MCF 10A (cell line): ENCODE measurements around the gene DCLK2. TPM values are rescaled to one million over a fixed set of nuclear protein-coding genes. Genes with fewer than 3 reads are reported as not detected.

ENCODE experiments used
- BruUV-seq: library from RNA; stranded (reverse); fragments of 400-500 nt; replicated peaks from 2 replicates; lab custom pipeline; 2021; lab: Mats Ljungman, UMichigan
- CTCF ChIA-PET: fragments of 300-600 bp; sonication (Branson Sonifier 250); formaldehyde crosslinking; extraction: SDS; loops from one replicate; lab custom pipeline; 2021; ENCODE audit warnings: antibody characterized with exemption, inconsistent platforms; lab: Yijun Ruan, JAX
- POLR2A ChIA-PET: fragments of 300-600, 350-650 bp; sonication (Branson Sonifier 250); formaldehyde crosslinking; extraction: SDS; loops from one replicate; lab custom pipeline; 2020; ENCODE audit warnings: antibody characterized with exemption, inconsistent platforms; lab: Yijun Ruan, JAX
- DNase-seq: peaks from one replicate; pipeline ENCODE4 v3.0.0-alpha.2; 2018; ENCODE audit not compliant: unreplicated experiment
- H3K27ac Mint-ChIP-seq: one replicate; pipeline ENCODE4 v1.8.0; 2022; ENCODE audit warnings: mild to moderate bottlenecking, low read depth, mixed read lengths; ENCODE audit not compliant: unreplicated experiment
- H3K27me3 Mint-ChIP-seq: one replicate; pipeline ENCODE4 v1.8.0; 2022; ENCODE audit warnings: mixed read lengths; ENCODE audit not compliant: insufficient read depth, unreplicated experiment
- H3K36me3 Mint-ChIP-seq: one replicate; pipeline ENCODE4 v1.8.0; 2022; ENCODE audit warnings: mild to moderate bottlenecking, moderate library complexity, mixed read lengths; ENCODE audit not compliant: insufficient read depth, unreplicated experiment
- H3K4me1 Mint-ChIP-seq: one replicate; pipeline ENCODE4 v1.8.0; 2022; ENCODE audit warnings: mixed read lengths; ENCODE audit not compliant: insufficient read depth, unreplicated experiment
- H3K4me3 Mint-ChIP-seq: one replicate; pipeline ENCODE4 v1.8.0; 2022; ENCODE audit warnings: mild to moderate bottlenecking, moderate library complexity, mixed read lengths; ENCODE audit not compliant: unreplicated experiment
- H3K9me3 Mint-ChIP-seq: one replicate; pipeline ENCODE4 v1.8.0; 2022; ENCODE audit warnings: mixed read lengths; ENCODE audit not compliant: unreplicated experiment
- intact Hi-C: fragments of 100-400 bp; cut with micrococcal nuclease; formaldehyde crosslinking; loops from 2 replicates; pipeline ENCODE4 v1.14.1; 2022
- total RNA-seq: library from RNA; stranded (reverse); gene quantifications from 2 replicates; pipeline ENCODE4 v1.2.3, GENCODE V29; 2022
- TF ChIP-seq, protein P1 (sequence below): fragments of 200-600 bp; IDR thresholded peaks from one replicate; pipeline ENCODE4 v1.8.0; 2022; ENCODE audit warnings: antibody characterized with exemption, mild to moderate bottlenecking; ENCODE audit not compliant: unreplicated experiment

DCLK2 gene
- total RNA-seq, 1 experiment from 2014 or later, result 1.2 TPM

DNA sequence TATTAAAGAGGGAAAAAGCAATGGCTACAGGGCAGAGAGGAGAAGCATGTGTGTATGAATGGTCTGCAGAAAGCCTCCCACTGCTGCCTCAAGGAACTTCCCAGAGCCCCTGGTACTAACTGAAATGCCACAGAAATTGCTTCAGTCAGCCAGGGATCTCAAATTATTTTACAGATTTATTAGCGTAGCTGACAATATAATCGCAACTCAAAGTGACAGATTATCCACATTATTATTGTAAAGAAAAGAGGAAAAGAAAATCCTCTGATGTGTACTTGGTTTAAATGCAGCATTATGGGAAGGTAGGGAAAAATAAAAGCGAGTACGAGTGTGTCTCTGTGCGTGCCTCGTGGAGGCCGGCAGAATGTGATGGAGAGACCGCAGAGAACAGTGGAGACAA lies 202.7 kb downstream of the DCLK2 start:
- BruUV-seq, result no TSS peak
- H3K36me3 Mint-ChIP-seq, result peaks cover 36% of the 10 kb centered on the region
- ChIA-PET CTCF (interaction anchor here (0.6 to 2.0 kb wide), 6 partner anchors 30 to 586 kb away, joined by 3 to 8 read pairs (median 4); no protein-coding TSS in a partner anchor), POLR2A (interaction anchor here (0.8 to 1.8 kb wide), 3 partner anchors 15 to 213 kb away, joined by 3 to 7 read pairs (median 3); no protein-coding TSS in a partner anchor)
- no peaks in the 10 kb centered on the region for H3K27me3 Mint-ChIP-seq
- peaks cover 15% of the 10 kb centered on the region for H3K4me1 Mint-ChIP-seq
- DNase-seq, result no peak
- H3K27ac Mint-ChIP-seq, result peak overlapping the region; percentile 95
- intact Hi-C loops, result no loop called here
- TF ChIP-seq, protein P1, sequence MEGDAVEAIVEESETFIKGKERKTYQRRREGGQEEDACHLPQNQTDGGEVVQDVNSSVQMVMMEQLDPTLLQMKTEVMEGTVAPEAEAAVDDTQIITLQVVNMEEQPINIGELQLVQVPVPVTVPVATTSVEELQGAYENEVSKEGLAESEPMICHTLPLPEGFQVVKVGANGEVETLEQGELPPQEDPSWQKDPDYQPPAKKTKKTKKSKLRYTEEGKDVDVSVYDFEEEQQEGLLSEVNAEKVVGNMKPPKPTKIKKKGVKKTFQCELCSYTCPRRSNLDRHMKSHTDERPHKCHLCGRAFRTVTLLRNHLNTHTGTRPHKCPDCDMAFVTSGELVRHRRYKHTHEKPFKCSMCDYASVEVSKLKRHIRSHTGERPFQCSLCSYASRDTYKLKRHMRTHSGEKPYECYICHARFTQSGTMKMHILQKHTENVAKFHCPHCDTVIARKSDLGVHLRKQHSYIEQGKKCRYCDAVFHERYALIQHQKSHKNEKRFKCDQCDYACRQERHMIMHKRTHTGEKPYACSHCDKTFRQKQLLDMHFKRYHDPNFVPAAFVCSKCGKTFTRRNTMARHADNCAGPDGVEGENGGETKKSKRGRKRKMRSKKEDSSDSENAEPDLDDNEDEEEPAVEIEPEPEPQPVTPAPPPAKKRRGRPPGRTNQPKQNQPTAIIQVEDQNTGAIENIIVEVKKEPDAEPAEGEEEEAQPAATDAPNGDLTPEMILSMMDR, result no peak
- H3K9me3 Mint-ChIP-seq, result no peaks in the 10 kb centered on the region
- H3K4me3 Mint-ChIP-seq, result no peak overlapping the region

DNA sequence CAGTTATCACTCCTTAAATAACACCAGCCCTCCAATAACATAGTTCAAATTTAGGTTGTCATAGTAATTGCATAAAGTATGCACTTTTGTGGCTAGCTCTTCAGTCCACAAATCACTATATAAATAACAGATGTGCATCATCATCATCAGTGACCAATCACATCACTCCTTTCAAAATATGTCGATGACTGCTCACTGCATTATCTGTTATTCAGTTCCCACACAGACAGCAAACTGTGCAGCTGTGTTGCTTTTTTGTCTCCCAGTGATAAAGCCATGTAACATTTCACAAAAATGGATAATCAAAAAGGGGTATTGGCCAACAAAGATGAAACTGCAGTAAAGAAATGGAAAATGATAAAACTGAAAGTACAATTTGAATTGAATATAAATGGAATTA lies 205.4 kb downstream of the DCLK2 start:
- TF ChIP-seq, protein P1, result no peak
- no TSS peak for BruUV-seq
- H3K36me3 Mint-ChIP-seq, result peaks cover 20% of the 10 kb centered on the region
- no peak overlapping the region for H3K27ac Mint-ChIP-seq
- H3K9me3 Mint-ChIP-seq, result no peaks in the 10 kb centered on the region
- DNase-seq, result peak; percentile 30
- ChIA-PET CTCF (interaction anchor here (0.6 to 1.4 kb wide), 4 partner anchors 12 to 706 kb away, joined by 3 to 4 read pairs (median 3); no protein-coding TSS in a partner anchor), POLR2A (interaction anchor here (1.3 kb wide), 1 partner anchor 26 kb away, joined by 3 read pairs; no protein-coding TSS in a partner anchor)
- H3K4me1 Mint-ChIP-seq, result peaks cover 15% of the 10 kb centered on the region
- no peak overlapping the region for H3K4me3 Mint-ChIP-seq
- intact Hi-C loops, result no loop called here
- H3K27me3 Mint-ChIP-seq, result no peaks in the 10 kb centered on the region

DNA sequence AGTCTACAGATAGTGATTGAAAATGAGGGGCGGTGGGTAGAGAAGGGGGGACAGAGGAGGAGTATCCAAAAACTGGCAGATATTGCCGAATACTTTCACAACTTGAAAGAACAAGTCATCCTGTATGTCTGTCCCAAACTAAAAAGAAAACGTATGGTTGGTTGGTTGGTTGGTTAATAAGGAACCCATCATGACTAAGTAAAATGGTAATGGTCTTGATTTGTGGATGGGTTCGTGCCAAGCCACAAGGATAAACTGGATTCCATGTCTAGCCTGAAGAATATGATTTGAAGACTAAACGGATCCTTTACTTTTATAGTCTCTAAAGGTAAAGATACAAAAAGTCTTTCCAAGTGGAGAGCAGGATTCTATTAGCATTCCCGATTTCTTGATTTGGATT lies 208.4 kb downstream of the DCLK2 start:
- CTCF ChIA-PET, result interaction anchor here (0.5 kb wide), 1 partner anchor 56 kb away, joined by 3 read pairs; no protein-coding TSS in a partner anchor
- intact Hi-C loops, result no loop called here
- no peaks in the 10 kb centered on the region for H3K27me3 Mint-ChIP-seq
- BruUV-seq, result no TSS peak
- H3K4me1 Mint-ChIP-seq, result no peaks in the 10 kb centered on the region
- peaks cover 8% of the 10 kb centered on the region for H3K36me3 Mint-ChIP-seq
- DNase-seq, result no peak
- H3K27ac Mint-ChIP-seq, result no peak overlapping the region
- H3K4me3 Mint-ChIP-seq, result no peak overlapping the region
- POLR2A ChIA-PET, result no interaction called here
- TF ChIP-seq, protein P1, result no peak
- H3K9me3 Mint-ChIP-seq, result no peaks in the 10 kb centered on the region

DNA sequence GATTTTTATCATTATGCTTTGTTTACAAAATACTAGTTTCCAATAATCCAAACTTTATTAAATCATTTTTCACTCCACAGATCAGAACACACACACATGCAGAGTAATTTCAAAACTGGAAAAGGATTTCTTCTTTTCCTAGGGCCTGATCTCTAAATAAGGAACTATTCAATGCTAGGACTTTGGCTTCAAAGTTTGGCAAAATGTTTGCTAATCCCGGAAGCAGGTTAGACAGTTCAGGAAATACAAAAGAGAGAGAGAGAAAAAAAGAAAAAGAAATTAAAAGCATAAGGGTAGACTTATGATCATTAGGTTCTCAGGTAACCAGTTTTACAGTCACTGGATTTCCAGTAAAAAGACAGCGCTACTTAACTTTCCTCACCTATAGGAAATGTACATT lies 211.0 kb downstream of the DCLK2 start:
- no peak overlapping the region for H3K27ac Mint-ChIP-seq
- no peaks in the 10 kb centered on the region for H3K27me3 Mint-ChIP-seq
- ChIA-PET POLR2A (no interaction called here), CTCF (no interaction called here)
- H3K9me3 Mint-ChIP-seq, result no peaks in the 10 kb centered on the region
- intact Hi-C loops, result no loop called here
- H3K4me3 Mint-ChIP-seq, result no peak overlapping the region
- TF ChIP-seq, protein P1, result no peak
- H3K4me1 Mint-ChIP-seq, result no peaks in the 10 kb centered on the region
- DNase-seq, result no peak
- peaks cover under 1% of the 10 kb centered on the region for H3K36me3 Mint-ChIP-seq
- no TSS peak for BruUV-seq
